ENCODE measurements around the gene FAM156A. TPM values are rescaled to one million over a fixed set of nuclear protein-coding genes. Genes with fewer than 3 reads are reported as not detected.
"Not testable (repeated sequence)": the region's sequence is repeated elsewhere in the genome, so short reads cannot be mapped to it uniquely, and the experiment has no call there.

Gene FAM156A
- total RNA-seq, 4 donors from 2014 or later, result 1.7 to 14.0 (median 4.9) TPM

- peak; percentile 93 for ATAC-seq
- H3K9me3 ChIP-seq, result no peaks in the 10 kb centered on the region
- no peaks in the 10 kb centered on the region for H3K36me3 ChIP-seq
- H3K4me3 ChIP-seq, result peak overlapping the region; percentile 67 to 97 (median 80)
- in situ Hi-C loops (cut with MboI; ENCODE audit: low sequenced_read_pairs in 4 of 4) (no loop called here), intact Hi-C loops (cut with DNase I; ENCODE audit: low total_unique reads) (no loop called here)
- no peaks in the 10 kb centered on the region for H3K27me3 ChIP-seq
- TF ChIP-seq POLR2A (IDR thresholded peaks at IDR 0.05), result peak; percentile 71 to 76
- peak; percentile 85 to 100 (median 97) for TF ChIP-seq CTCF (IDR thresholded peaks at IDR 0.05 in 4 of 5, conservative IDR thresholded peaks at IDR 0.05 in 1 of 5)
- H3K27ac ChIP-seq, result peak overlapping the region; percentile 91 to 98 (median 95)
- peaks cover 0 to 4% of the 10 kb centered on the region in 2 donors for H3K4me1 ChIP-seq
- DNase-seq, result peak; percentile 83 to 89
Observed at GRCh38 chrX:52934704-52935469, 23.4 kb downstream of the FAM156A start.

GRCh38 chrX:52933976-52934703, 24.2 kb downstream of the FAM156A start:
- Histone ChIP-seq H3K27ac (peak overlapping the region; percentile 91 to 98 (median 95)), H3K4me3 (peak overlapping the region; percentile 67 to 97 (median 80)), H3K36me3 (no peaks in the 10 kb centered on the region), H3K4me1 (peaks cover 0 to 4% of the 10 kb centered on the region in 2 donors), H3K27me3 (no peaks in the 10 kb centered on the region), H3K9me3 (no peaks in the 10 kb centered on the region)
- no peak for DNase-seq
- intact Hi-C loops (cut with DNase I; ENCODE audit: low total_unique reads), result no loop called here
- TF ChIP-seq CTCF (IDR thresholded peaks at IDR 0.05 in 4 of 5, conservative IDR thresholded peaks at IDR 0.05 in 1 of 5) (no peak), POLR2A (IDR thresholded peaks at IDR 0.05) (no peak)
- ATAC-seq, result peak; percentile 23 to 26
- in situ Hi-C loops (cut with MboI; ENCODE audit: low sequenced_read_pairs in 4 of 4), result no loop called here

- in situ Hi-C loops (cut with MboI; ENCODE audit: low sequenced_read_pairs in 4 of 4) (no loop called here), intact Hi-C loops (cut with DNase I; ENCODE audit: low total_unique reads) (no loop called here)
- Histone ChIP-seq H3K27ac (no peak overlapping the region), H3K4me3 (no peak overlapping the region), H3K27me3 (no peaks in the 10 kb centered on the region), H3K36me3 (no peaks in the 10 kb centered on the region), H3K9me3 (no peaks in the 10 kb centered on the region), H3K4me1 (peaks cover 0 to 4% of the 10 kb centered on the region in 2 donors)
- TF ChIP-seq CTCF (IDR thresholded peaks at IDR 0.05 in 4 of 5, conservative IDR thresholded peaks at IDR 0.05 in 1 of 5) (no peak), POLR2A (IDR thresholded peaks at IDR 0.05) (no peak)
- ATAC-seq (no peak), DNase-seq (no peak)
Observed at GRCh38 chrX:52933213-52933612, 25.1 kb downstream of the FAM156A start.

GRCh38 chrX:52930214-52930613, 28.1 kb downstream of the FAM156A start:
- H3K36me3 ChIP-seq; H3K4me1 ChIP-seq; H3K9me3 ChIP-seq; H3K4me3 ChIP-seq; H3K27ac ChIP-seq; ATAC-seq; H3K27me3 ChIP-seq; DNase-seq; intact Hi-C loops (cut with DNase I; ENCODE audit: low total_unique reads); in situ Hi-C loops (cut with MboI; ENCODE audit: low sequenced_read_pairs in 4 of 4): not testable (repeated sequence)

- Histone ChIP-seq H3K27ac (peak overlapping the region; percentile 54 to 94 (median 68)), H3K9me3 (no peaks in the 10 kb centered on the region), H3K27me3 (no peaks in the 10 kb centered on the region), H3K4me3 (no peak overlapping the region), H3K36me3 (no peaks in the 10 kb centered on the region), H3K4me1 (peaks cover 8 to 13% of the 10 kb centered on the region in 2 donors)
- no peak for TF ChIP-seq CTCF (IDR thresholded peaks at IDR 0.05 in 4 of 5, conservative IDR thresholded peaks at IDR 0.05 in 1 of 5)
- ATAC-seq (peak; percentile 62 to 66), DNase-seq (peak; percentile 21 to 60)
- intact Hi-C loops (cut with DNase I; ENCODE audit: low total_unique reads), result no loop called here
- in situ Hi-C loops (cut with MboI; ENCODE audit: low sequenced_read_pairs in 4 of 4), result loop anchor here in 1 of 4 donors (25.0 kb wide), 1 partner anchor 662 kb away; no protein-coding TSS in a partner anchor
Observed at GRCh38 chrX:52923781-52924241, 34.5 kb downstream of the FAM156A start.

GRCh38 chrX:52914704-52915103, 43.6 kb downstream of the FAM156A start:
- DNase-seq; H3K4me1 ChIP-seq; H3K4me3 ChIP-seq; ATAC-seq; H3K27me3 ChIP-seq; H3K27ac ChIP-seq; intact Hi-C loops (cut with DNase I; ENCODE audit: low total_unique reads); H3K36me3 ChIP-seq; H3K9me3 ChIP-seq: not testable (repeated sequence)
- in situ Hi-C loops (cut with MboI; ENCODE audit: low sequenced_read_pairs in 4 of 4), result loop anchor here in 1 of 4 donors (25.0 kb wide), 1 partner anchor 652 kb away; no protein-coding TSS in a partner anchor

GRCh38 chrX:52913681-52914080, 44.6 kb downstream of the FAM156A start:
- H3K4me3 ChIP-seq; intact Hi-C loops (cut with DNase I; ENCODE audit: low total_unique reads); H3K36me3 ChIP-seq; ATAC-seq; DNase-seq; H3K27me3 ChIP-seq; H3K4me1 ChIP-seq; H3K9me3 ChIP-seq; H3K27ac ChIP-seq: not testable (repeated sequence)
- in situ Hi-C loops (cut with MboI; ENCODE audit: low sequenced_read_pairs in 4 of 4), result loop anchor here in 1 of 4 donors (25.0 kb wide), 1 partner anchor 651 kb away; no protein-coding TSS in a partner anchor

Measured in gastrocnemius medialis (tissue), 4 donors.